GM12878 (cell line): ENCODE measurements around the gene LTBP3. TPM values are rescaled to one million over a fixed set of nuclear protein-coding genes. Genes with fewer than 3 reads are reported as not detected.

ENCODE experiments used
- ATAC-seq: fragments of 200-7000 bp; cut with Tn5 transposase; 3 replicates; pipeline ENCODE4 v1.9.1; 2020; ENCODE audit warnings: mild to moderate bottlenecking, moderate library complexity
- BruUV-seq: library from RNA; stranded (reverse); fragments of 400-500 nt; replicated peaks from 2 replicates; lab custom pipeline; 2021; lab: Mats Ljungman, UMichigan
- CTCF ChIA-PET: fragments of 300-600 bp; sonication (Branson Sonifier 250); formaldehyde crosslinking; extraction: SDS; loops from one replicate; lab custom pipeline; 2021; ENCODE audit warnings: inconsistent platforms; lab: Yijun Ruan, JAX
- POLR2A ChIA-PET: fragments of 350-600 bp; formaldehyde crosslinking; extraction: SDS; loops from one replicate; lab custom pipeline; 2021; ENCODE audit warnings: inconsistent platforms; lab: Charles Lee
- RAD21 ChIA-PET: fragments of 300-600 bp; sonication (Branson Sonifier 250); formaldehyde crosslinking; loops from one replicate; lab custom pipeline; 2023; ENCODE audit warnings: antibody characterized with exemption; ENCODE audit not compliant: unreplicated experiment; lab: Charles Lee
- SMC1A ChIA-PET: fragments of 300-600 bp; sonication (Branson Sonifier 250); formaldehyde crosslinking; loops from one replicate; lab custom pipeline; 2023; ENCODE audit not compliant: unreplicated experiment, uncharacterized antibody; lab: Charles Lee
- DNase-seq: peaks from one replicate; pipeline ENCODE4 v3.0.0-alpha.2; 2011; ENCODE audit warnings: low read depth, low spot score
- FAIRE-seq: peaks from 3 replicates; lab custom pipeline; 2011; peaks lifted over from hg19 to GRCh38; lab: Jason Lieb, UNC
- H2AFZ ChIP-seq: 2 replicates; pipeline ENCODE4 v1.6.0; 2011; ENCODE audit warnings: low read depth, low read length, control low read depth; ENCODE audit not compliant: control insufficient read depth
- H3K27ac ChIP-seq: 2 replicates; pipeline ENCODE4 v1.5.1; 2011; ENCODE audit warnings: control low read depth; ENCODE audit not compliant: control insufficient read depth, insufficient read depth
- H3K27me3 ChIP-seq, 2 experiments: replicated peaks in 1 of 2; 2 replicates each; pipeline versions ENCODE4 v1.6.0 to v1.6.1; 2011; ENCODE audit warnings: low read length in 1 of 2; ENCODE audit not compliant: control insufficient read depth in 2 of 2, insufficient read depth in 2 of 2
- H3K36me3 ChIP-seq, 2 experiments: 2 replicates each; pipeline ENCODE4 v1.5.1; 2011; ENCODE audit warnings: low read length in 1 of 2; ENCODE audit not compliant: control insufficient read depth in 2 of 2, insufficient read depth in 2 of 2
- H3K4me1 ChIP-seq: 2 replicates; pipeline ENCODE4 v1.6.1; 2011; ENCODE audit warnings: mild to moderate bottlenecking, low read length, moderate library complexity, mixed read lengths; ENCODE audit not compliant: control insufficient read depth, insufficient read depth
- H3K4me2 ChIP-seq: 2 replicates; pipeline ENCODE4 v1.6.0; 2011; ENCODE audit warnings: control low read depth; ENCODE audit not compliant: control insufficient read depth, insufficient read depth
- H3K4me3 ChIP-seq: fragments of 200-600 bp; sonication (generic); 2 replicates; pipeline ENCODE4 v1.5.1; 2016
- H3K79me2 ChIP-seq: 2 replicates; pipeline ENCODE4 v1.6.0; 2011; ENCODE audit warnings: low read length; ENCODE audit not compliant: control insufficient read depth, insufficient read depth
- H3K9ac ChIP-seq: 2 replicates; pipeline ENCODE4 v1.8.0; 2011; ENCODE audit warnings: low read length, control low read depth, mixed read lengths; ENCODE audit not compliant: control insufficient read depth, insufficient read depth
- H3K9me3 ChIP-seq: replicated peaks from 3 replicates; pipeline ENCODE4 v1.5.1; 2011; ENCODE audit warnings: mild to moderate bottlenecking, low read length; ENCODE audit not compliant: control insufficient read depth, insufficient read depth
- H4K20me1 ChIP-seq: 2 replicates; pipeline ENCODE4 v1.6.0; 2011; ENCODE audit not compliant: control insufficient read depth, insufficient read depth
- CEBPB ChIP-seq, 2 experiments: fragments of 150-350 bp in 1 of 2; IDR thresholded peaks; 2 replicates each; pipeline ENCODE4 v1.6.1; 2012 to 2014; ENCODE audit warnings: low read depth in 2 of 2, low read length in 2 of 2, borderline replicate concordance in 1 of 2, inconsistent platforms in 1 of 2
- CTCF ChIP-seq, 3 experiments: IDR thresholded peaks in 2 of 3; conservative IDR thresholded peaks in 1 of 3; 2 replicates each; pipeline ENCODE4 v1.5.1; 2011; ENCODE audit warnings: low read depth in 3 of 3, low read length in 3 of 3, mild to moderate bottlenecking in 3 of 3, control low read depth in 2 of 3, moderate library complexity in 2 of 3, inconsistent platforms in 1 of 3, mixed read lengths in 1 of 3; ENCODE audit not compliant: control insufficient read depth in 2 of 3, insufficient read depth in 1 of 3; ENCODE audit errors: extremely low read depth in 1 of 3
- MAX ChIP-seq: IDR thresholded peaks from 2 replicates; pipeline ENCODE4 v1.6.1; 2012; ENCODE audit warnings: low read depth, low read length, improper control_type of control experiment
- NFXL1 ChIP-seq: fragments of 450-650 bp; IDR thresholded peaks from 2 replicates; pipeline ENCODE4 v1.6.1; 2017; ENCODE audit warnings: antibody characterized with exemption, mild to moderate bottlenecking, borderline replicate concordance
- PML ChIP-seq: IDR thresholded peaks from 2 replicates; pipeline ENCODE4 v1.6.1; 2012; ENCODE audit warnings: low read length, inconsistent platforms
- RAD21 ChIP-seq: IDR thresholded peaks from 2 replicates; pipeline ENCODE4 v1.6.1; 2011; ENCODE audit warnings: mild to moderate bottlenecking, low read depth, low read length, moderate library complexity; ENCODE audit not compliant: insufficient read depth
- RB1 ChIP-seq: fragments of 450-650 bp; formaldehyde crosslinking; IDR thresholded peaks from 2 replicates; pipeline ENCODE4 v1.6.1; 2017; ENCODE audit warnings: mild to moderate bottlenecking, borderline replicate concordance
- ZBTB33 ChIP-seq: fragments of 450-650 bp; IDR thresholded peaks from 2 replicates; pipeline ENCODE4 v1.6.1; 2017; ENCODE audit warnings: mild to moderate bottlenecking
- WGBS: methylation state at CpG from one replicate; pipeline ENCODE4 v1.1.6; 2016; ENCODE audit warnings: low lambda C conversion rate; ENCODE audit not compliant: insufficient replicate concordance, insufficient coverage; ENCODE audit errors: missing lambda C conversion rate; 5-methylcytosine and 5-hydroxymethylcytosine counted together
- in situ Hi-C: fragments of 300-500 bp; cut with MboI; formaldehyde crosslinking; loops from 9 replicates; pipeline ENCODE4 v1.14.3; 2018; ENCODE audit warnings: mixed read lengths
- intact Hi-C: fragments of 100-400 bp; cut with micrococcal nuclease; formaldehyde crosslinking; loops from one replicate; pipeline ENCODE4 v1.14.2; 2022; ENCODE audit not compliant: unreplicated experiment
- polyA plus RNA-seq, 11 experiments: library from polyadenylated mRNA; depleted of rRNA in 4 of 11; unstranded in 6 of 11; stranded (reverse) in 5 of 11; fragments of >200 nt; fragmentation: Nextera tagmentation in 4 of 11; fragmentation: Illumina TruSeq in 1 of 11; extraction: Ambion mirVana in 4 of 11; extraction: Trizol in 1 of 11; gene quantifications; 1 replicate in 1 of 11; 2 replicates in 10 of 11; pipeline versions ENCODE4 v1.2.1 to v1.2.3, GENCODE V29; 2011 to 2016; ENCODE audit warnings: inconsistent platforms in 2 of 11, missing spikeins in 2 of 11, low read depth in 1 of 11
- total RNA-seq, 4 experiments: library from RNA; depleted of rRNA in 3 of 4; stranded (reverse); fragments of >200 nt in 3 of 4; fragmentation: Illumina TruSeq in 1 of 4; extraction: Trizol in 1 of 4; gene quantifications; 2 replicates each; pipeline versions ENCODE4 v1.2.1 to v1.2.3, GENCODE V29; 2013 to 2021

LTBP3 gene
- total and polyA plus RNA-seq, 10 of the 15 experiments (the other 5 are each of a cell fraction or from before 2014, with no cell fraction given): 2.2 to 12.2 (median 6.2) TPM; not detected in 2

- no peak for TF ChIP-seq MAX
Observed at GRCh38 chr11:65491614-65492386, 66.4 kb downstream of the LTBP3 start (continued).

- peak overlapping the region; percentile 81 for H3K9ac ChIP-seq
- intact Hi-C loops (no loop called here), in situ Hi-C loops (no loop called here)
- H3K79me2 ChIP-seq: peaks cover 44% of the 10 kb centered on the region
- no peak for FAIRE-seq
- H2AFZ ChIP-seq: no peak overlapping the region
- 88% methylated on average over 3 of the region's 3 CpGs for WGBS
- no peak for ATAC-seq
- peak overlapping the region; percentile 100 for H3K27ac ChIP-seq
- CTCF ChIA-PET: interaction anchor here (1.5 to 27.9 kb wide), 5 partner anchors 16 to 75 kb away, joined by 5 to 728 read pairs (median 10); partner anchors contain the start of gene NEAT1
- H3K4me2 ChIP-seq: peak overlapping the region; percentile 77
- H3K4me3 ChIP-seq: 0 out of 2 replicates have a peak overlapping the region, but pooled peaks have one; percentile 61
- no peak for DNase-seq
- TF ChIP-seq RAD21 (no peak), RB1 (no peak), ZBTB33 (no peak), PML (no peak), CTCF (IDR thresholded peaks at IDR 0.05 in 2 of 3, conservative IDR thresholded peaks at IDR 0.05 in 1 of 3; ENCODE audit: control insufficient read depth in 2 of 3, extremely low read depth in 1 of 3, insufficient read depth in 1 of 3, low read depth in 3 of 3, low read length in 3 of 3) (no peak), NFXL1 (no peak), CEBPB (IDR thresholded peaks at IDR 0.05; ENCODE audit: borderline replicate concordance in 1 of 2, low read depth in 2 of 2, low read length in 2 of 2) (no peak)
- TF ChIP-seq, all 136 proteins: peak for 0
- Histone ChIP-seq H3K9me3 (no peaks in the 10 kb centered on the region), H3K27me3 (no peaks in the 10 kb centered on the region), H4K20me1 (no peaks in the 10 kb centered on the region), H3K36me3 (no peaks in the 10 kb centered on the region), H3K4me1 (peaks cover 85% of the 10 kb centered on the region)
- SMC1A ChIA-PET: interaction anchor here (1.0 to 15.8 kb wide), 6 partner anchors 9 to 71 kb away, joined by 4 to 146 read pairs (median 17); no protein-coding TSS in a partner anchor
- RAD21 ChIA-PET: interaction anchor here (1.1 to 14.2 kb wide), 5 partner anchors 14 to 69 kb away, joined by 3 to 282 read pairs (median 30); partner anchors contain the start of gene NEAT1
- POLR2A ChIA-PET: interaction anchor here (0.6 to 16.2 kb wide), 13 partner anchors 5 to 712 kb away, joined by 3 to 429 read pairs (median 6); partner anchors contain the start of genes DPF2, MALAT1 and NEAT1
- no TSS peak for BruUV-seq
Observed at GRCh38 chr11:65491163-65491465, 67.0 kb downstream of the LTBP3 start.
